CMK (cell line): ENCODE data around the gene TIMP3.

Experiments
- DNase-seq: peaks from one replicate; pipeline ENCODE4 v3.0.0-alpha.2; 2010; ENCODE audit warnings: low read depth

Gene TIMP3

DNA sequence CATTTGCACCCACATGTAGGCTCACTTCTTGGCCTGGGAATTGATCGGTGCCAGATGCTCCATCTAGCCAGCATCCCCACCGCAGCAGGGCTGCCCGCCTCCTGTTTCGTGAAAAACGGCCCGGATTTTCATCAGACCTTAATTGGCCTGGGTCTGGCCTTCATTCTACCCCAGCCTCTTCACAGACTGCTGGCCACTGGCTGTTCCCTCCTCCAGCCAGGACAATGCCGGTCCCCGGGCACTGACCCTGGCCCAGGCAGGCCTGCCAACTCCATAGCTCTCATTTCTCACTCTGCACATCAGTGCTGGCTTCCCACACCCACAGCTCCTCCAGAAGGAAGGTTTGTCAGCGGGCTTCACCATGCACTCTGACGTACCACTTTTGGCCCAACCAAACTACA is 27.9 kb downstream of the TIMP3 start:
- DNase-seq = no peak

DNA sequence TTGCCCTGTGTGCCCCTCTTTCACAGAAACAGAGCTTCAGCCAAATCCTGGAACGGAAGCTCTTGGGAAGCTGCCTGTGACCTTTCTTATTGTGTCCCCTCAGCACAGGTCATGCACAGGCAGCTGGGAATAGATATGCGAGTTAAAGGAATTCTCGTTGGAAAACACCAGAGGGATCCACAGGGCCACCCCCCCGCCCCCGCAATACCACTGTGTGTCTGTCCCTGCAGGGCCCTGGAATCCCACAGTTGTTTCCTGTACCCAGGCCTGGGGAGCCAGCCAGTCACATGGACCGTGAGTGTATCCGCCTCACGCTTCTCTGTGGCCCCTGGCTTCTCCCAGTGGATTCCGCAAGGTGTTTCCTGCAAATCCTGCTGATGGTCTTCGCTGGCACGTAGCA is 29.0 kb downstream of the TIMP3 start:
- DNase-seq = no peak

DNA sequence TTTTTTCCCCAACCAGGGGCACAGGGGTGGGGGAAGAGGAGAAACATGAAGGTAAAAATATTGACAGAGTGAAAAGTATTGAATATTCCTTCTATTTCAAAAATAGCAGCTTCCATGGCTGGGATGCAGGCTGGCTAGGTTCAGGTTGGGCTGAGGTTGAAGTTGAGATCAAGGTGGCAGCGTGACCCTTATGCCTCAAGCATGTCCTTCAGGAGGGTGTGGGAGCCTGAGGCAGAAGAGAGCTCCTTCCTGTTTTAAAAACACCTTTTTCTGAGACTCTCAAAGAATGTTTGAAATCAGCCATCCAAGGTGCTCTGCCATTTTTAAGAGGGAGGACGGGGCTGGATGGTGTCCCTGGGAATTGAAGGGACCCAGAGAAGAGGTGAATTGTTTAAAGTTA is 29.5 kb downstream of the TIMP3 start:
- DNase-seq = no peak

DNA sequence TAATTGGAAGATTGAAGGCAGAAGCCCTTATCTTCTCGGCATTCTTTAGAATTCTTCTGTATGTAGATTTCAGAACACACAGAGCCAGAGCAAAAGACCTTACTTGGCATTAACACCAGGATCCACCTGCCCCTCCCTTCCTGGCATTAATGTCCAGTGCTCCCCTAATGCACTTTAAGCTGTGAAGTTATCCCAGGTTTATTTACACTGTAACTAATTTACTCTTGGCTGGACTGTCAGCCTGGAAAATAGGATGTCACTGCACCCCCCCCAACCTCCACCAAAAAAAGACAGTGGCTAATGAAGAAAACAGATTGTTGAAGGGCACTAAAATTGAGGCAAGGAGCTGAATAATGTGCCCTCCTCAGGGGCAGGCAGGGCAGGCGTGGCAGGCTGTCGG is 30.1 kb downstream of the TIMP3 start:
- DNase-seq = no peak

DNA sequence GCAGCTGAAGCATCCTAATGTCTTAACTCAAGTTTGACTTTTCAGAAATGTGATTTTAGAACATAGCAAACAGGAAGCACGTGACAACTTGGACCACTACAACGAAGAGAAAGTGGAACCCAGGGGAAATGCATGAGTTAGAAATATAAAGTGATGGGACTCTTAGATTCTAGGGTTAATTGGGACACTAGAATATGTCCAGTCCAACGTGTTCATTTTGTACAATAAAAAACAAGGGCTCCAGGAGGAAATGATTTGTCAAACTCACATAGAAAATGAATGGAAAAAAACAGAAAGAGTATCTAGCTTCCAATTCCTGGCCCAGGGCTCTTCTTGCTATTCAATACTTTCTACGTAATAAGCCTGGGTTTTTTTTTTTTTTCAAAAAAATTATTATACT is 30.7 kb downstream of the TIMP3 start:
- no peak for DNase-seq

DNA sequence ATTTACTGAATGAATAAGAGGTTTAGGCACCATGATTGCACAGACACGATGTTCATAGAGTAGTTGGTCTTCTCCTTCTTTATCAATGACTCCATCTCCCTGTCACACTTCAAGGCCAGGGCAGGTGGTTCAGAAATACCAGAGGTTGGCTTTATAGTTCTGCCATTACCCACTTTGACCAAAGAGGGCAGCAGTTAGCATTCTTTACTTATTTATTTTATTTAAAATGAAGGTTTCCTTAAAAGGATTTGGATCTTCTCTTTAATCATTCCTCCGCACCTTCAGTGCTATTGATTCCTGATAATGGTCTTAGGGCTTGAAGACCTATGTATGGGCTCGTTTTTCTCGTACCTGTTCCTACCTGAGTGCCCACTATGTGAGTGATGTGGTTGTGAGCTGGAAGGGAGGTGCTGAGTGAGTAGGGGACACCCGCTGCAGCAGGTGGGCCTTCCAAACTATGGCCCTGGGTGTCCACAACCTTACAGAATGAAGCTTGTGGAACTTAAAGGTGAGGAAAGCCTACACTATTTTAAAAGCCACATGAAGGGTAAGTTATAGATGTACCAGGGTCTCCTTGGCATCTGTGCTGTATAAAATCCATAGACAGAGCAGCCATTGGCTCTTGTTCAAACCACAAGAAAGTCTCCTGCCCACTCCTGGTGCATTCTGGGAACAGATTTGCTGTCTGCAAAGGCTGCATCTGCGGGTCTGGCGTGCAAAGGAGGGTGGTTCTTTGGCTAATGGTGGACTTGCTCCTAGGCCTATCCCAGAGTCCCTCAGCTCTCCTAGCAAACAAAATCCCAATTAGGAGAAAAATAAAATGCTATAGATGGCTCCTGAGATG is 35.0 kb downstream of the TIMP3 start:
- no peak for DNase-seq

DNA sequence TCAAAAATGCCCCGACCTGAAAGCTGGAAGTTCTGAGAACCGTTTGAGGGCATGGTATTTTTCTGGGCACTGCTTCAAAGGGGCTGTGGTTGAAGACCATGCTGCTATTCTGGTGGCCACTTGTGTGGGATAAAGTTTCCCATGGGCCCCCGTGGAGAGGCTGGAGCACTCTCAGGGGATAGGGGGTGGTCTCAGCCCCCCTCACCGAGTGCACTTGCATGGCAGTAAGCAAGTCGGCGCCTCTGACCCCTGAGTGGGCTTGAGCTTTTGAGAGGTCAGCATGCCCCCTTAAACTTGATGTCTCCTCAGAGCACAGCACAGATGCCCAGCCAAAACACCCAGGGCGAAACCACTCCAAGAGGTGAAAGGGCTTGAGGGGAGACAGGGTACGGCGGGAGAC is 35.6 kb downstream of the TIMP3 start:
- DNase-seq = no peak

DNA sequence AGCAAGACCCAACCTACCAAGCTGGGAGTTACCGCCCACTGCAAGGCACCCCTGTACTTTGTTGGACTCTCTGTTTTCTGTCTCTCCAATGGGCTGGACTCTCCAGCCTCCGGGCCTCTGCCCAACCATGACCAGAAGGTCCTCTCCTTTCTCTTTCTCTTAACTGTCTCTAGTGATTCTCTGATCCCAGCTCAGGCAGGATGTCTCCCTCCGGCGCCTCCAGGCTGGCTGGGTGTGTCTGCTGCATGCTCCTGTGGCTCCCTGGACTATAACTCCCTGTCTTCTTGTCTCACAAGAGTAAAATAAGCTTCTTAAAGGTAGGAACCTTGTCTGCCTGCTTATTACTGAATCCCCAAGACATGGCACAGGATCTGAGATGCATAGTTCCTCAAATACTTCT is 36.3 kb downstream of the TIMP3 start:
- no peak for DNase-seq

DNA sequence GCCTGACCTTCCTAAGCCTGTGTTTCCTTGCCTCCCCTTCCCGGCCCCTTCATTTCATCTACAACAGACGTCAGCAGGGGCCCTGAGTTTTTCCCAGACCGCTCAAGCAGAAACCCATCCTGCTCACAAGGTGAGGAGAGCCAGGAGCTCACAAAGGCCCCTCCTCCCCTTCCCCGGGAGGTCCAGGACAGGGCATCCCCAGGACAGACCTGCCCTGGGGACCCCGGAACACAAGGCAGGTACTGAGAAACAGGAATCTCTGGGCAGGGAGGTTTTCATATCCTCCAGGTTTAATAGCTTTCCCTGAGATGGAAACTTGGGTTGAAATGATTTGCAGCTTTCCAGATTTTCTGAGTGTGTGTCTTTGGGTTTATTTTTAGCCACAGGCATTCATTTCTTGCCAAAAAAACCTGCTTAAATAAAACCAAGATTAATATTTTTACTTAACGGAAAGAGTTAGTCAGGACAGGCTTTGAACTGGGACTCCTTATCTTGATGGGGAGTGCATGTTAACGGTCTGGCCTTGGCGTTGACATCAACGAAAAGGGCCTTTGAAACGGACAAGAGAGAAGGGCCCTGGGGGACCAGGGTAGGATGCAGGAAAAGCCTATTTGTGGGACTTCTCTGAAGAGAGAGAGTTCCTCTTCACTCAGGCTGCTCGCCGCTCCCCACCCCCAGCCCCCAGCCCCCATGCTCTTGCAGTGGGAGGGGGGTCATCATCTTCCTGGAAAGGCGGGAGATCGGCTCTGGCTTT is 38.5 kb downstream of the TIMP3 start:
- DNase-seq = no peak

DNA sequence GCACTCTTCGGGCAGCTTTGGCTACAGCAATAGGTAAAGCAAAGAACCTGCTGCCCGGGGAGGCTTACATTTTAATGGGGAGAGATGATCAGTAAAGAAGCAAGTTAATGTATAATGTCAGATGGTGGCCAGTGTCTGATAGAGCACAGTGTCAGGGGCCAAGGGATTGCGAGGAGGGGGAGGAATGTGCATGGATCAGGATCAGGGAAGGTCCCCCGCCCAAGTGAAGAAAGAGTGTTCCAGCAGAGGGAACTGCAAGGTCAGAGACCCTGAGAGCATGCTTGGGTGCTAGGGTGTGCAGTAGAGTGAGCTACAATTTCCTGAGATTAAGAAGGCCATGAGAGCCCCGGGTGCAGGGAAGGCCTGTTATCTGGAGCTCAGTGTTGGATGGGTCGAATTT is 39.7 kb downstream of the TIMP3 start:
- no peak for DNase-seq

DNA sequence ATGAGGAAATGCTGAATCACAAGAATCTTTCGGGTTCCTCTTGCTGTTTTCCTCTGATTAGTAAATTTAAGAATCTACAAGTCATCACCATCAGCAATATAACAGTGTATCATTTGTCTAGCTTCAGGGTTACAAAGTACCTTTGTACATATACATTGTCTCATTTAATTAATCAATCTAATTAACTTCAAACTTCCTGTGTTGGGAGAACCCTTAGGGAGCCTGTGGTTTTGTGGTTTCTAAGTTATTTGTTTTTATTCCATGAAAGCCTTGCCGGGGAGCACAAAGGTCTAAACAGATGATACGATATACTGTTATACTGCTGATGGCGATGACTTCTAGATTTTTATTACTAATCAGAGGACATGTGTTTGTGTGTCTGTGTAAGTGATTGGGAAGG is 41.0 kb downstream of the TIMP3 start:
- no peak for DNase-seq

DNA sequence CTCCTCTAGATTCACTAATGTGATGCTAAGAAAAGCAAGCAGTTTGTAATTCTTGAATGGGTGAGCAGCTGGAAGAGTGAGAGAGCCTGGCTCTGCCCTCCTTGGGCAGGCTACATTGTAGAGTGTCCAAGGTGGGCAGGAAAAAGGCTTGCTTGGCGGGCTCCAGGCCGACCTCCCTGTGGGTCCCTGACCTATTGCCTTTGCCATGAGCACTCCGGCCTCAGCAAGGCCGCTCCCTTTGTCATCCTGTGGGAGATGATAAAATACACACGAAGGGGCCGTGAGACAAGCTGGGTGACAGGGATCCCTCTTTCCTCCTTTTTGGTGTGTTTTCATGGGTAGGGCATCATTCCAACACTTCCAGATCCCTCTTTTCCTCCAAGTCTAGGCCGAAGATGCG is 41.8 kb downstream of the TIMP3 start:
- no peak for DNase-seq

DNA sequence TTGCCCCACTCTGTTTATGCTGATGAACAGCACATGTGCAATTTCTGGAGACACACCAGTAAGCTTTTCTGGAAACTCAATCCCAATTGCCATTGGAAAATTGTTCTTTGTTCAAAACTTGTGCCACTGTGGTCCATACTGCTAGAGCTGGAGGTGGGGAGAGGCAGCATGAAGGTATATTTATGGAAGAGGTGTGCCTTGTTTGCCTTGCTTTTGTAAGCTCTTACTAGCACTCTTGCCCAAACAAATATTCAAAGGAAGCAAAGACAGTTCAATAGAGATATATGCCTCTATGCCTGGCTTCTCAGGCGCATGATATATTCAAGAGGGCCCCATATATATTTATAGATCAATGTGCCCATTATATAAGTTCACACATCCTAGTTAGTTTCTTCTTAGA is 42.7 kb downstream of the TIMP3 start:
- DNase-seq = no peak

DNA sequence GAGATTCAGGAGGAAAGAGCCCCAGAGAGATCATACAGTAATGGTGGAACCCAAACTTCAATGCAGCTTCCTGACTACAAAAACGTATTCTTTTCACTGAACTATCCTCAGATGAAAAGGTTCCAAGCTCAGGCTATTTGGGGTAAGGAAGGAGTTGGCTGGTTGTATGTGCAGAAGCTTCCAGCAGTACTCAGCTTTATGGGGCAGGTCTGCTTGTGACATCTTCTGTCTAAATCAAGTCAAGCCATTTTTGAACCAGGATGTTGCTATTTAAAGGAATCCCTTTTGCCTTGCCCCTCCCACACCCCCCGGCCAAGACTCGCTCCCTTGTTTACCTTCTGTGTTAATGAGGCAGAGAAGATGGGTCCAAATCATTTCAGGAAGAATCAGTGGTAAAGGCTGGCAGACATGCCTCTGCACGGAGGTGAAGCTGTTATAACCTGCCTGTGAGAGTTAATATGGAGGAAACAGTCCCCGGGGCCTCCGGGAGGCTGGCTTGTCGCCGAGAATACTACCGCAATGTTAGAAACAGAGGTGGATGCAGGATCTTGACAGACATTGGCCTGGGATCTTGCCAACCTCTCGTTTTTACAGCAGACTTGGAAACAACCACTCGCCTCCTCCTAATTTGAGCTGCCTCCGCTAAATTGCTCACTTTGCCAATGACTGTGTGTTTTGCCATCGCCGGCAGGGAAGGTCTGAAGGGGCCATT is 45.4 kb downstream of the TIMP3 start:
- no peak for DNase-seq

DNA sequence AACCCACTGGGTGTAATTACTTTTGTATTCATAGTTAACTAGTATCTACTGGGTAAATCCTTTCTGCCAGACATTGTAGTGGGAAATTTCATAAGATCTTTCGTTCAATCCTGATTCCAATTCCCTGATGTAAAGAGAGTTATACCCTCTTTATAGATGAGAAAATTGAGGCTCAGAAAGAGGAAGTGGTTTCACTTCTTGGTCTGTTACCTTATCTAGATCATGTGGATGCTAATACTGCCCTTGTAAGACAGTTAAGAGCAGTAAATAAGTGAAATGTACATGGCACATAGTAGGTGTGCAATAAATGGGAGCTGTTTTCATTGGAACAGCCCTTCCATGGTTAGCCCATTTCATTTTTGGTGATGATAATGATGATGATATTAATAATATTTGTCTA is 46.7 kb downstream of the TIMP3 start:
- DNase-seq = no peak

DNA sequence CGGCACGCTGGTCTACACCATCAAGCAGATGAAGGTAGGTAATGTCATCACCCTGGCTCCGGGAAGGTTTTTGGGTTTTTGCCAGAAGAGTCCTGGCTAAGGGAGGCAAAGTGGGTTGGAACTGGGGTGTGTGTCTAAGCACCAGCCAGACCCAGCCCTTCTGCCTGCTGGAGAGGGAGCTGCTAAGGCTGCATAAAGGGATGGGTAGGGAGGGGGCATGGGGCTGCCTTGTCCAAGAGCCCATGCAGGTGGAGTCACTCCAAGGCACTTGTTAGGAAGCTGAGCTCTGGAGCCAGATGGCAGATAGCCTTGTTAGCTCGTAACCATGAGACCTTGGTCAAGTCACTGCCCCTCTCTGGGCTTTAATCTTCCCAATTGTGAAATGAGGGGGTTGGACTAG is 48.0 kb downstream of the TIMP3 start:
- no peak for DNase-seq

DNA sequence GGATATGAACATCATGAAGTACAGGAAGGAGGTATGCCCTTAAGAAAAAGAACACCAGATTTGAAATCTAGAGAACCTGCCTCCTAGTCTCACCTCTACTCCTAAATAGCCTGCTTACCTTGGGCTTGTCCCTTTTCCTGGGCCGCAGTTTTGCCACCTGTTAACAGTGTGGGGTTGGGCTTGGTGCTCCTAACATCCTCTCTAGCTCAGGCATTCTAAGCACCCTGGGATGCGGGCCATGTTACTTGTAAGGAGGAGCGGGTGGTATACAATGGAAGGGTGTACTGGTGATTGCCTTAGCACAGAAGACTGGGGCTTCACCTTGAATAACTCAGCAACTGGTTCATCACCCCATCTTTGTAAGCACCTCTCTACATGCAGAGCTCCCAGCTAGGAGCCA is 48.7 kb downstream of the TIMP3 start:
- DNase-seq = no peak

DNA sequence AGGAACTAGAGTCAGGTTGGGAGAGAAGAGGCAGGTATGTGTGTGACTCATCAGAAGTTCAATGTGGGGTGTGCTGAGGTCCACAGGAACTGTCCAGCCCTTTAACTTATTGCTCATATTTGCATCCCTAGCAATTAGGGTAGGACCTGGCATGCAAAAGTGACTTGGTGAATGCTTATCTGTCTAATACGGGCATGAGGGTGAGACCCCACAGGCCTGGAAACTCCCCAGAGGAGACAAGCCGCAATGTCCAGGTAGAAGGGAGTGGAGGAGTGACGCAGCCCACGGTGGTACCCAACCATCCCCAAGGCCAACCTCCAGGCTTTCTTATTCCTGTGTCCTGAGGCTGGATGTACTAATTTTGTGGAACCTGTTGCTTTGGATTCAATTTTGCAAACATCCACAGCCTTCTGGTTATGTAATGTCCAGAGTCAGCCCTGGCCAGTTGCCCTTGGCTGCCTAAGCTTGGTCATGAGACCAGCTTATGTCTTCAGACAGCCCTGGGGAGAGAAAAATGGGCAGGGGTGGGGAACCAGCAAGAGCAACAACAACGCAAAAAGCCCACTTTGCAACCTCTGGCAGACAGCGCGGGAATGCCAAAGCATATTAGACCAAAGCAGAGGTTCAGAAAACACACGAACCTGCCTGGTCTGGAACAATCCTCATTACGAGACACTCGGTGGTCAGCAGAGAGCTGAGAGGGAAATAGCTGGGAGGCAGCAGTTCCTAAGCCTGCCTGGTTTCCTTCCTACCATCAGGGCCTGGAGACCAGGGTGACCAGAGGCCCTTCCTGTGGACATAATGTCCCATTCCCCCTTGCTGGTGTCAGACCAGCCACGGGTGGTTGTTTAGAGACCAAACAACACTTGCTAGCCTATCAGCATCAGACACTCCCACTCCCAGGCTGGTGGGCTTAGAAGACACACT is 49.3 kb downstream of the TIMP3 start:
- DNase-seq = no peak

DNA sequence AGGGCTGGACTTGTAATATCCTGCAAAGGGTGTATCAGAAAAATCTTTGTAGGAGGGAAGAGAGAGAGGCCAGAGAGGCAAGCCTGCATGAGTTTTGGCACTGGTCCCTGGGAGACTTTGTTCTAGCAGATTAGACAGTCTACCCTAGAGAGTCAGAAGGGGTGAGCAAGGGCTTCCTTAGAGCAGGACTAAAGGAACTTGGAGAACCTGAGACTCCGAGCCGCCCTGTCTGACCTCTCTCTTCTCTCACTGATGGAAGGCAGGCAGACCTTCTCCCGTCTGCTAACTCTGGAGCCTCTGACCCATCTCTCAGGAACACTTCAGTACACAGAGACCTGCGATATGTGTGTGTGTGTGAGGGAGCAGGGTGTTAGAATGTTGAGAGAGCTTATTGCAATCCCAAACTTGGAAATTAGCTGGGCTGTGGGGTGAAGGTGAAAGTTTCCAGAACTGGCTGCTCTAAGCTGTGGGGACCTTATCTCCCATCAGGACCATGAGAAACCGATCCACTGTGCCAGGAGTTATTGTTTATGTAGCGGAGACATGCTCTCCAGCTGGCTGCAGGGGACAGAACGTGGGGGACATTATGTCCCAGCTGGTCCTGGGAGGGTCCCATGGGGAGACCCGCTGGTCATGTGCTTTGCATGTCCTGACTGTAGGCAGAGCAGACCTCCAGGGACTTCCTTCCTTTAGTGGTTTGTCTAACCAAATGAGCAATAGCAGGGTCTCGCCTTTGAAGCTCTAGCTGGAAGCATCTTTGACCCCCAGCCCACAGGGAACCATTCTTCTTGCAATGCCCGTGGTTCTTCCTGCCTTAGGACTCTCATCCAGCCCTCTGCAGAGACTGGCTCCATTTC is 51.1 kb downstream of the TIMP3 start:
- DNase-seq = no peak

DNA sequence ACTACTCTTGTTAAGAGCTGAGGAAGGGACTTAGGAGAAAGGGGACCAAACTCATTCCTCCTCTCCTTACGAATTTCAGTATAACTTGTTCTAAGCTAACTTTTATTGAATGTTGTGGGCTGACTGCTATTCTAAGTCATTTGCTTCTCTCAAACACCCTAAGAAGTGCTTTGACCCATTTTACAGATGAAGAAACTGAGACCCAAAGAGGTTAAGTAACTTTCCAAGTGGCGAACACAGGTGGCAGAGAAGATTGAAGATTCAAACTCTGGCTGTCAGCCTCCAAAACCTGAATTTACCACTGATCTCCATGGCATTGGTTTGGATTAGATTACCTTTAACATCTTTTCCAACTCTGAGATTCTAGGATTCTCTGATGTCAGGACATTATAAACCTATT is 52.2 kb downstream of the TIMP3 start:
- no peak for DNase-seq

DNA sequence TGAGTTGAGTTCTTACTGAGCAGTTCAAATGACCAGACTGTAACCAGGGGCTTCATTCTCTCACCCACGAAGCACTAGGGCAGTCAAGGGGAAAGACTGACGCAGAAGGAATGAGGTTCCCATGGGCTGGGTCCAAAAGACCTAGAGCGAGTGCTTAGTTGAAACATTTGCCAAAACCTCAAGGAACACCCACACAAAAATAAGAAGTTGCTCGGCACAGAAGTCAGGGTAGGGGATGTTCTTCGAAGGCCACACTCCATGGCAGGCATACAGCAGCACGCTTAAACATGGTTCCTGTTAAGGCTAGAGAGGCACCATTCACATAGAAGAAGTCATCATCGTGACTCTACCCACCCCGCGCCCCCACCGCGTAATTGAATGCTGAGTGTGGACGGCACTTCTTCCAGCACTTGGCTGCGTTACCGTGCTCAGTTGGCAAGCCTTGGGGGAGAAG is 52.9 kb downstream of the TIMP3 start:
- no peak for DNase-seq
